Smooth muscle cell of the brain vasculature (primary cell): ENCODE results near the gene SUPT3H.

ENCODE experiments used
- DNase-seq: peaks from one replicate; pipeline ENCODE4 v3.0.0-alpha.2; 2012; ENCODE audit warnings: low read depth, low spot score

The SUPT3H gene

DNA sequence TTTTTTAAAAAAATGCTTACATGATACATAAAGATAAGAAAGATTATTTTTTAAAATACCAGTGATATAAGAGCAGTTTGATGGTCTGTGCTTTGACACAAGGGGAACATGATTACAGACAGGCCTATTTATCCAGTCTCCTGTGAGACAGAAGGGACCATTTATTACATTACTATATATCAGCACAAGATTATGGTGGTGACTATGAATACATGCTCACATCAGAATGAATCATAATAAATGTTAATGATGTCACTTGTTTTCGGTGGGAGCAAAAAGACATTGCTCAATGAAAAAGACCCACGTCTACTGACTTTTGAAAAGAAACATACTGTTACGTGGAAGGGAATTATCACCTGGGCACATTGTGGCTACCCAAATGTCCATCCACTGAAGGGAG, 535.1 kb downstream of the SUPT3H start:
- no peak for DNase-seq

DNA sequence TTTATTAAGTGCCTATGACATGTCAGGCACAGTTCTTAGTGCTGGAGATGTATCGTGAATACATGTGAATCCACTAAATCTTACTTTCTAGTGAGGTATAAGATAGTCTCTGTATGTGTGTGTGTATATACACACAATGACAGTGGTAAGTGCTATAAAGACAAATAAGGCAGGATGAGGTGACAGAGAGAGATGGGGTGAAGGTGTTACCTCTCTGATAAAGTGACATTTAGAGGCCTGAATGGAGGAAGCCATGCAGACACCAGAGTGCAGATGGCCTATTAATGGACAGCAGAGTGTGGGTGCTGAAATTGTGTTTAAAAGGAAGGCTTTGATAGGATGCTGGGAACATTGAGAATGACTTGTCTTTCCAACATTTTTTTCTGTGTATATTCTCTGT, 535.9 kb downstream of the SUPT3H start:
- no peak for DNase-seq

DNA sequence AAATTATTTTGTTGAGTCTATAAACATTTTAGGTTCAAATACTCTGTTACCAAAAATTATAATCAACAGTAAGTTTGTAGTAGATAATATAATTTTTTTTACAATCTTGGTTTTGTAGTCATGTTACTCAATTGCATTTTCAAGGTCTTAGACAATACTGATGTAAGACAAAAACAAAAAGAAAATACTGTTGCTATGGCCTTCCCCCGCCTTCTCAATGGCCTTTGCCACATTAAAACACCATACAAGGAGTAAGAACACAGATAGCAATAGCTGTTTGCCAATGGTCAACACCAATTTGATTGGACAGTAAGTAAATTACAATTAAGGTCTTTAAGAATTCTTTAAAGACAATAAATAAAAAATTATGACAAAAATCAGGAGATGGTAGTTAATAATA, 540.0 kb downstream of the SUPT3H start:
- DNase-seq, result no peak

DNA sequence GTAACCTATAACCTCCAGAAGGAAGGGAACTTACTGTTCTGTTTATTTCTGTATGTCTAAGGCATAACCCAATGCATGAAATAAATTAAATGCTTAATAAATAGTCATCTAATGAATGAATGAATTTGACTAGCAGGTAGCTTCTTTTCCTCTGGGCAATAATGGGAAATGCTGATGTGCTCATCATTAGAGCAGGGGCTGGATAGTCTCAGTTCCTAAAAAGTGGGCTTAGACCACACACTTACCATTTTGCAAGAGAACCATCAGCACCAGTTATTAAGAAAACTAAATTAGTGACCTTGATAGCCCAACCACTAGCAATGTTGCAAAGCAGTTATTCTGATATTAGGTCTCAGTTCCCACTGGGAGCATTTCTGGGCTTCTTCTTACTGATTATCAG, 540.5 kb downstream of the SUPT3H start:
- DNase-seq, result no peak

DNA sequence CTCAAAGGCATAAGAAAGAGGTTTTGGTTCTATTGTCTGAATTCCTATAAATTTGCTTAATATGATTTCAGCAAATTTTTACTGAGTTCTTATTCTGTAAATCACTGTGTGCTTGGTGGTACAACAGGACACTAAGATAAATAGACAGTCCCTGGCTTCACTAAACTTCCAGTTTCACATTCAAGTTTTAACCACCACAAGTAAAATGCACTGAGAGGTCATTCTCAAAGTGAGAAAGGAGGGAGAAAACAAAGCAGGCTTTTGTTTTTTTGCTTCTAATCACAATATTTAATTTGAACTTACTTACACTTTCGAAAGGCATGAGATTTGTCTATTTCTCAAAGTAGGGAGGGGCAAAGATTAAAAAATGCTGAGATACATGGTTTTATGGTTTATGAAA, 544.5 kb downstream of the SUPT3H start:
- no peak for DNase-seq

DNA sequence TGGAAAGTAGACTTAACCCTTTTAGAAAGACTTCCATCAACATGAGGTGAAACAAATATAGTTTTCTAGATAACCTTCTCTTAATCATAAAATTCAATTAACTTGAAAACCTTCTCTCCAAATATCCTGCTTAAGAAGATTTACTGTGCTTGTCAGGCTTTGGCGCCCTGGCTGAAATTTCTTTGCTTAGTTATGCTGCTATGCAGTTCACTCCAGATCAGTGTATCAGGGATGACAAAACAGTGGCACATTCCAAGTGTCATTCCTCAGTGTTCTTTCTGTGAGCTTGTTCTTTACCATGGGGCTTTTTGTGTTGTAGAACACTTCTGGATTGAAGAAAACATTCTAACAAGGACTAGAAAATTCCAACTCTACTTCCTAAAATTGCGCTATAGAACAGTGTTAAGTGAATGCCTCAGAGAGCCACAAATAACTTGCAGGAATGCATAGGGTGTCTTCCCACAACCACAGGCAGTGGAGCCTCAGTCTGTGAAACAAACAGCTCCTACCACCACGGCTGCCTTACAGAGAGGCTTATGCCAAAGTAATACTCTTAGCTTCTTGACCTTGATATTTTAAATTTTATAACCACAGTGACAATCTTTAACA, 546.6 kb downstream of the SUPT3H start:
- DNase-seq, result no peak

DNA sequence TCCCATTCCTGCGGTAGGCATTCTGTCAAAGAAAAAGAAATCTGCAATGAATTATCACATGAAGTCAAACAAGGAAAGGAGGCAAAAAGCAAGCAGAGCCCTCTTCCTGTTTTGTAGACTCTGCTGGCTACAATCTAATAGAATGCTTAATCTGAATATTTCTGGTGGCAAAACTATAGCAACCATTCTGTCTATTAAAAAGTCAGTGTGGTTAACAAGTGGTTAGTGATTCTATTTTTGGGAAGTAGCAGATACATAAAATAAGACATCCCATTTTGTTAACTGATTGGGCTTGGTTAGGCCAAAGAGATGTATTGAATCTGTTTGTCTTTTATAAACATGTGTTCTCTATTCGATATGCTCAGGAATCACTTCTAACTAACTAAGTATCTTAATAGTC, 547.9 kb downstream of the SUPT3H start:
- DNase-seq, result no peak

DNA sequence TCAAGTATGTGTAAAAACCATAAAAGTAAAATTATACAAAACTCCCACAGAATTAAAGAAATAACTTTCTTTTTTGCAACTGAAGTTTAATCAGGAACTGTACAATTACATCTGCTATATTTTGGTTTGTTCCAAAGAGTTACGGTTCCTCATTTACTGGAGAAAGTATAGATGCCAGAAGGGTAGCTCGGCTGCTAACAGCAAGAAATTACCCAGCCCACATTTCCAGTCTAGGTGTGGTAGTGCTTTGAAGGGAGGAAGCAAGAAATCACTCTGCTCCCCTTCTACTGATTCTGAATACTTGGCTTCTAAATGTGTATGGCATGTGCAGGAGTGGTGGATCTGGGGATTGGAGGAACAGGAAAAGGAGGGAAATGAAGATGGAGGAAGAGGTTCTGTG, 549.0 kb downstream of the SUPT3H start:
- DNase-seq, result no peak

DNA sequence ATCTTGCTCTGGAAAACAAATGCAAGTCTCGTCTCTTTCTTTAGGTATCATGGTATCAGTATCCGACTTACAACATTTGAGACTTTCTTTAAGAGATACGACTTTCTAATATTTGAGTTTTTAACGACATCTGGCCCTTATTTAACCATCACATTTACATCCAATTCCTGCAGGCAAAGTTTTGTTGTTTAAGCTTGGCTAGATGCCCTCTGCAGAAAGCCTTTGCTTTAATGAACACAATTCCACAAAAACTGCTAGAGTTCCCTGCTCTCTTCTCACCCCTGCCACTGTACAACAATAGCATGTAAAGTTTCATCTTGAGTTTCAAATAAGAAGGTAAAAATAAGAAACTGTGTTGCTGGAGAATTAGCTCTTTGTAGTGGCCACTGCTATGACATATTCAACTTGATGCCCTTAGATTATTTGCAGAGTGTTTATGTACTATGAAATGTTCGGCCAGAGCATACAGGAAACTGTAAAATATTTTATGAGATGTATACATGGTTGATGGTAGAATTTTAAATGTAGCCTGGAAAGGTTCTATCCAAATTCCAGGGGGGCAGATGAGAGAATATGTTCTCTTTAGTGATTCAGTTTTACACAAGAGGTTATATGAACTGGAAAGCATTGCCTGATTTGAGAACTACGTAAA, 551.6 kb downstream of the SUPT3H start:
- DNase-seq, result no peak

DNA sequence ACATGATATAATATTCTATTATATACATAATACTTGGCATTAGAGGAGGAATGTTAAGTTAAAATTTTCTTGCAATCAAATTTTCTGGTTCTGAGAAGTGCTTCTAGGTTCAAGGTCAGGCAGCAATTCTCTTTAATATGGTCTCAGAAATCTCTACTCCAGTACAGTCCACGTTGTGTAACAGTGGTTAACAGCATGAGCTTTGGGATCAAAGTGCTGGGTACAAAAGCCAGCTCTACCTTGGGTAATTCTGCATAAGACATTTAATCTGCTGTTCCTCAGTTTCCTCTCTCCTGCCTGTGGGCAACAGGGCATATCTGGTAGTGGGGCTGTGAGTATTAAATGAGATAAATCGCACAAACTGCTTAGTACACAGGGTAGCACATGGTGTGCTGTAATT, 552.5 kb downstream of the SUPT3H start:
- DNase-seq, result no peak

DNA sequence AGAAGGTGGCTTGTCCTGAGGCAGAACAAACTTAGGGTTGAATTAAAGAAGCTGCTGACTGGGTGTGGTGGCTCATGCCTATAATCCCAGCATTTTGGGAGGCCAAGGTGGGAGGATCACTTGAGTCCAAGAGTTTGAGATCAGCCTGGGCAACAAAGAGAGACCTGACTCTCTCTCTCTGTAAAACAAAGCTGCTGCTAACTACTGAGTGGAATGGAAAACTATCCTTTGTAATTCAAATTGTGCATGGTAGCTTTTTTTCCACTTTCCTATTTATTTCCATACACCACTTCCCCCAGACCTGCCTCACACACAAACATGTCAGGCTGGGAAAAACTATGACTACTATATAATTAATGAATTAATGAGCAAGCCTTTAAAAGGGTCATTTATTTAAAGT, 553.2 kb downstream of the SUPT3H start:
- no peak for DNase-seq

DNA sequence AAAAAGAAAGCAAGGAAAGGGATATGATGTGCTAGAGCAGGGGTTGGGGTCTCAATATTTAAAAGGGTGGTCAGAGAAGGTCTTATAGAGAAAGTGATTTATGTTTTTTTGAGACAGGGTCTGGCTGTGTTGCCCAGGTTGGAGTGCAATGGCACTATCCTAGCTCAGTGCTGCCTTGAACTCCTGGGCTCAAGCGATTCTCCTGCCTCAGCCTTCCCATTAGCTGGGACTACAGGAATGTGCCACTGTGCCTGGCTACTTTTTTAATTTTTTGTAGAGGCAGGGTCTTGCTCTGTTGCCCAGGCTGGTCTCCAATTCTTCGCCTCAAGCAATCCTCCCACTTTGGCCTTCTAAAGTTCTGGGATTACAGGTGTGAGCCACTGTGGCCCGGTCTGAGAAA, 557.0 kb downstream of the SUPT3H start:
- DNase-seq, result no peak

DNA sequence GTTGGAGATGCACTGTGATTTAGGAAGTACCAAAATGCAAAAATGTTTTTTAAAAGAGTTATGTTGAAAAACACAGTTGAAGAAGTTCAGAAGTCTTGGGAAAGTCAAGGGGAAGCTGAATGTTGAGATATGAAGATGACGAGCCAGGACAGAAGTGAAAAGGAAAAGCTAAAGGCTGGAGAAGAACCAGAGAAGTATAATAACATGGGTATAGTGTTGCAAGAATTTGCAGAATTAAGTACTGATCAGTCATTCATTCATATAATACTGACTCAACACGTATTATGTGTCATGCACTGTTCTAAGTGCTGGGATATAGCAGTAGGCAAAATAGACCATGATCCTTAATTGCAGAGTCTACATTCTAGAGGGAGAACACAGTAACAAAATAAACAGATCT, 557.4 kb downstream of the SUPT3H start:
- DNase-seq, result no peak

DNA sequence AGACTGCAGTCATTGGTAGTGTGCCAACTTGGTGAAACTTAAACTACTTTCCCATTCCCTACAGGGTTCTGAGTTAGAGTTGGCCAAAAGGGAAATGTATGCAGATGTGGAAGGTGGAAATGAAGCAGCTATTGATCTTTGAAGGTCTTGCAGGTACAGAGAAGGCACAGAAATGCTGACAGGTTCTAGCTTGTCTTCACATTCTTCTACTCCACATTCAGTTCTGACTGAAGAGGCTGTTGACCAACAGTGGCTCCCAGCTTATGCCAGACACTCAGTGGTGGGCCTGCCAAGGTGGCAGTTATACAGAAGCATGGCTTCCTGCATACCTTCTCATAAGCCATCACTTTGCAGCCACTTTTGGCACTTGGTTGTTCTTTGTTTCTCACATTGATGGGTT, 566.3 kb downstream of the SUPT3H start:
- no peak for DNase-seq

DNA sequence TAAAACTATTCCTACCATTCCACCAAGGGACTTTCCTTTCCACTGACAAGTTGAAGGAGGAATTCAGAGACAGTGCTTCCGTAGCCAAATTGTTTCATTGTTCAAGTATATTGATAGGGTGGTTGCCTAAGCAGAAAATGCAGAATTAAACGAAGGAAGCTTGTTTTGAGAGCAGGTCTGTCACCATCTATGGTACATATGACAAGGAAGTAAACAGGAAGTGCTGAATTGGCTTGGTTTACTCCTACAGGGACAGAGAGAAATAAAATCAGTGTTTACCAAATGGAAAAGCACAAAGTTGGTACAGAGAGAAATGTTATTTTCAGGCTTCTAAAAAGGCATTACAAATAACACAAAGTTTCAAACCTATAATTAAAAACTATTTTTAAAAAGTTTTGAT, 568.5 kb downstream of the SUPT3H start:
- no peak for DNase-seq

DNA sequence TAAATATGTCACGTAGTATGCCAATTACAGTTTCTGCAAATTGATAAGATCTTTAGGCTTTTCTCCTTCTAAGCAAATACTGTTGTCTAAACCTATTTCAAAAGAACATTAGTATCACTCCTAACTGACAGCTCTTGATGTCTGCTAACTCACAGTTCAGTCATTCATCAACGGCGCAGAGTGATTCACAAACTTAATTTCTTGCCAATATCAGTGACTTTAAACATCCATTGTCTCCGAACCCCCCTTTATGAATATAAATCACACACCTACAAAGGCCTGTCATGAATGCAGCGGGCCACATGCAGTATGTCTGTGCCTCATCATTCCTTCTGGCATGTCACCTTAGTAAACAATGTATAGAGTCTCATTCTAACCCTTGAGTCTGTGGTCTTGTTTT, 569.6 kb downstream of the SUPT3H start:
- DNase-seq, result no peak

DNA sequence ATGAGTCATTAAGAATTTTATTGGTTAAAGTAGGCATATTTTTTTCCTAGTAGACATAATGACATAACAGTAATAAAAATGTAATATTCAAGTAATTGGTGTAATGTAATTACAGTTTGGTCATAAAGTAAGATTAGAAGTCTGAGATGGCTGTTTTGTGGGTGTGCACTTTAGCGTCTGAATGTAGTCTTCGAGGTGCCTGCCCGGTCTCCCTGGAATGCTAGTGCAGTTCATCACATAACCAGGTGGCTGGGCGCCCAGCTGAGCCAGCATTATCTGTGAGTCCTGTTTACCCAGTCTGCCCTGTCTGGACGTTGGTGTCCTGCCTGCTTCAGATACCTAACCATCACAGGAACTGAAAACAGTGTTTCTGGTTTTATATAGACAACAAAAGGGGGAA, 571.1 kb downstream of the SUPT3H start:
- no peak for DNase-seq

DNA sequence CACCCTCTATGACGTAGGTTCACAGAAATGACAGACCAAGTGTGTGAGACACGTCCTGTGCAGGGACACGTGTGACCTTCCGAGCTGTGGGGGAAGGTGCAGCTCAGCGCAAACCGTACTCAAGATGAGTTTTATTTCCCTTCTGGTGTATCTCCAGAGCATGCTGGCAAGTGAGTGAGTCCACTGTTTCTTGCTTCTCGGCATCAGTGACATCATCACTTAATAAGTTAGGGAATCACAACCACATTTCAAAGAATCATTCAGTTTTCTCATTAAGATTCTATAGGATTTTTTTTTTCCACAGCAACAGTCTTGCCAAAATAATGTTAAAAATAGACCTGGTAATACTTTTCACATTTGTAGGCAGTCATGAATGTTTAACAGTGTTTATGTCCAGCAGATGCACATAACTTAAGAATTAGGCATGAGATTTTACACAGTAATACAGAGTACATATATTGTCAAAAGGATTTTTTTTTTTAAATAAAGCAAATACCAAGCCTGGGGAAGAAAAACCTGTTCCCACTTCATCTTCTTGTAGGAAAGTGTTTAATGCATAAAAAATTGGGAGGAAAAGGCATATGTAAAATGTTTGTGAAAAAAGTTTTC, 572.4 kb downstream of the SUPT3H start:
- DNase-seq, result no peak

DNA sequence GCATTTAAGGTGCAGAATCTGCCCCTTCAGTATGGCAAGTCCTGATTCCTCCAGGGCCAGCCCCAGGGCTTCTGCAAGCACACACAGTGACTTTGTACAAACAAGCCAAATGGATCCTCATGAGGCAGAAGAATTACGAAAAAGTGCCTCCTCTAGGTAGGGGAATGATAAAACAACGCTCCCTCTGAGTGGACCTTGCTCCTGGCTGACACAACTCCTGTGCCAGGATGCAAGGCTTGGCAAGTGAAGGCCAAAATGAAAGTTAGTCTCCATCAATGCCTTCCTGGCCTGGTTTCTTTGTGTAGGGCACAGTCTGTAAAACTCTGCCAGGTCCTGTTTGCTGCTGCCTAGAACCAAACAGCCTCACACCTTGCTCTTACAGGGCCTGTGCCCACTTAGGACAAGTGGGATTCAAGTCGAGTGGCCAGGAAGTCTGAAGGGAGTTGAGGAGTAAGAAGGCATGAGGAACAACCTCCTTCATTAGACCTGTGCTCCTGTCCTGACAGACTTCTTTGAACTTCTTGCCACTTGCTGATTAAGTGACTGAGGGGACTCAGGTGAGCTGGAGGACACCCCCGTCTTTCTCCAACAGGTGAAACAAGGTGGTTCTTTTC, 573.1 kb downstream of the SUPT3H start:
- no peak for DNase-seq

DNA sequence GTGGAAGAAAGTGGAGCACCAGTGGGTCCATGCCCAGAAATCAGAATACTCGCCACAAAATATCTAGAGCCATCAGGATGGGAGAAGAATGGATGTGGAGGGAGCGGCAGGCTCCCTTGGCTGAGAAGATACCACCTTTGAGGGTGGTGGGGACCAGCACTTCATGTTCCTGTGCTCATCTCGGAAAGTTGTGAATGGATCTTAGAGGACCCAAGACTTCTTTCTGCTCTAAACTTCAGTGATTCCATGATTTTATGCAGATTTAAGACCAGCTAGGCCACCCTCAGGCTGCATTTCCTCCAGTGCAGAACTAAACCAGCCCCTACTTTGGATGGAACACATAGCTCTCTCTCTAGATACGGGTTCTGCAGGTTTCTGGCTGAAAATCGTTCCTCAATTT, 573.7 kb downstream of the SUPT3H start:
- DNase-seq, result no peak

DNA sequence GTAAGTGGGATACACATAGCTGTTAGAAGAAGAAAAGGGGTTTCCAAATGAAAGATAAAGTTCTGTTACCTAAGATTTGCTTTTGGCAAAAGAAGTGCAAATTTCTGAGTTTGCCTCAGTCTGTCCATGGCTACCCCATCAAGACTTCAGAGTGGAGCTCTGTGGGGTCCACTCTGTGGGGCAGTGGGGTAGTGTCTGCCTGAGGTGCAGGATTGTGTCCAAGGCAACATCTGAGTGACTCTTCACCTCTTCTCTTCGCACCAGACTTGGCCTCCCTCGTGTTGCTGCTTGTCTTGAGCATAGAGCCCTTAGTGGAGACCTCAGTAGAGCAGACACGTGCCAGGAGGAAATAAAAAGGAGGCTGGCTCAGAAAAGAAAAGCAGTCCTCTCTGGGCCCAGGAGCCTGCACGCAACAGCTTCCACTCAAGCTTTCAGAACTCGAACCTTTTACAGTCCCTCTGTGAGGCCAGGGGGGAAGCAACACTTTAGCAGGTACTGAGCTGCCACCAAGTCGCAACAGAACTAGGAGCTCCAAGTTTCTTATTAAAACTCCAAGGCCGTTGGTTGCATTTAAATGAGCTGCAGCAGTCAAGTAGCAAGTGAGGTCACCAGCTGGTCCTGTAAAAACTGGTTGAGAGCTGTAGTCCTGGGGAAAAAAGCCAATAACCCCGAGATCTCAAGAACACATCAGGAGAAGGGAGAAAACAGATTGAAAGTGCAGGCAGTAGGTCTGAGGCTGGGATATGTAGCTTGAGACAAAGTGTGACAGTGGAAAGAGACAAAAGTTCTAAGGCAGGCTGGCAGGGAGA, 576.7 kb downstream of the SUPT3H start:
- no peak for DNase-seq

DNA sequence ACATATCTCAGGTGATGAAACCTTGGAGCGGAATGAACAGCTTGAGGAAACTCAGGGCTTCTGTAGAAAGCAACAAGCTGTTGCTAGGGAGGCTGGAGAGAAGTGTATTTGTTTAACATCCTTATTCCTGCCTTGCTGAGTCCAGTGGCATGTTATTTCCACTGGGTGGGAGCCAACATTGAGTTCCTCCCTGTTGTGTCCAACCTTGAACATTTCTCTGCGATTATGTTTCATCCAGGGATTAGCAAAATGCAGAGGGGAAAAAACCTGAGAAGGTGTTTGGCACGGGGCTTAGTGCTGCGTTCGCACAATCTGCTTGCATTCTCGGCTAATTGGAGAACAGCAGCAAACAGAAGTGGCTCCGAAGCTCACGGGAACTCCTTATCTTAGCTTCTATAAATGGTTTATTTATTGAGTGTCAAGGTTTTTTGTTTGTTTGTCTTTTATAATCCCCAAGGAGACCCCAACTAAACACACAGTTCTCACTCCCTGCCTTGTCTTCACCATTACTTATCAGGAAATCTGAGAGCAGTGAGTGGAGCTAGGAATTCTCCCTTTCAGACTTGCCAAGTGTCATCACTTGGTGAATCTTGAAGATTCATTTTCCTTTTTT, 577.5 kb downstream of the SUPT3H start:
- DNase-seq, result peak; percentile 73
